SK-N-SH (cell line): ENCODE results near the gene CFAP299. TPM values are rescaled to one million over a fixed set of nuclear protein-coding genes. Genes with fewer than 3 reads are reported as not detected.

ENCODE experiments used
- CTCF ChIA-PET: fragments of 300-600, 350-600 bp; formaldehyde crosslinking; extraction: SDS; loops from one replicate; lab custom pipeline; 2021; lab: Yijun Ruan, JAX
- POLR2A ChIA-PET: fragments of 350-600 bp; sonication (Branson Sonifier 250); formaldehyde crosslinking; extraction: SDS; loops from one replicate; lab custom pipeline; 2020; ENCODE audit warnings: antibody characterized with exemption, inconsistent platforms; lab: Yijun Ruan, JAX
- DNase-seq: peaks from one replicate; pipeline ENCODE4 v3.0.0; 2012
- H2AFZ ChIP-seq: fragments of 200-600 bp; sonication (generic); 2 replicates; pipeline ENCODE4 v1.8.1; 2016; ENCODE audit warnings: antibody characterized with exemption, mild to moderate bottlenecking, low read depth
- H3F3A ChIP-seq: fragments of 200-600 bp; sonication (generic); replicated peaks from 2 replicates; pipeline ENCODE3; 2016; ENCODE audit warnings: antibody characterized with exemption, mild to moderate bottlenecking; ENCODE audit not compliant: insufficient read depth
- H3K27ac ChIP-seq, 2 experiments: fragments of 200-500 bp in 1 of 2; fragments of 200-600 bp in 1 of 2; sonication (Bioruptor generic) in 1 of 2; sonication (generic), shearing (Covaris generic) in 1 of 2; 2 replicates each; pipeline versions ENCODE4 v1.5.1 to v1.6.1; 2014 to 2016; ENCODE audit warnings: low read depth in 2 of 2, inconsistent platforms in 1 of 2, low read length in 1 of 2, mild to moderate bottlenecking in 1 of 2, mixed read lengths in 1 of 2
- H3K27me3 ChIP-seq: fragments of 200-600 bp; sonication (generic), shearing (Covaris generic); 2 replicates; pipeline ENCODE4 v1.6.1; 2016; ENCODE audit warnings: mixed run types; ENCODE audit not compliant: insufficient read depth
- H3K36me3 ChIP-seq, 2 experiments: fragments of 200-500 bp in 1 of 2; fragments of 200-600 bp in 1 of 2; sonication (Bioruptor generic) in 1 of 2; sonication (generic) in 1 of 2; replicated peaks in 1 of 2; 2 replicates each; pipeline versions ENCODE3 to v1.5.1; 2014 to 2016; ENCODE audit warnings: low read length in 1 of 2, mild to moderate bottlenecking in 1 of 2; ENCODE audit not compliant: insufficient read depth in 2 of 2, control insufficient read depth in 1 of 2
- H3K4me1 ChIP-seq, 2 experiments: fragments of 200-500 bp in 1 of 2; fragments of 200-600 bp in 1 of 2; sonication (Bioruptor generic) in 1 of 2; sonication (generic), shearing (Covaris generic) in 1 of 2; 2 replicates each; pipeline versions ENCODE4 v1.5.1 to v1.6.1; 2014 to 2016; ENCODE audit warnings: low read depth in 1 of 2, low read length in 1 of 2, mixed run types in 1 of 2; ENCODE audit not compliant: insufficient read depth in 2 of 2, control insufficient read depth in 1 of 2
- H3K4me2 ChIP-seq: fragments of 200-600 bp; sonication (generic), shearing (Covaris generic); 2 replicates; pipeline ENCODE4 v1.6.1; 2017; ENCODE audit warnings: mixed run types
- H3K4me3 ChIP-seq, 2 experiments: fragments of 200-500 bp in 1 of 2; fragments of 200-600 bp in 1 of 2; sonication (Bioruptor generic) in 1 of 2; sonication (generic), shearing (Covaris generic) in 1 of 2; 2 replicates each; pipeline versions ENCODE4 v1.5.1 to v1.8.1; 2014 to 2016; ENCODE audit warnings: low read depth in 2 of 2, inconsistent platforms in 1 of 2, low read length in 1 of 2, mild to moderate bottlenecking in 1 of 2, mixed read lengths in 1 of 2, moderate library complexity in 1 of 2
- H3K79me2 ChIP-seq: fragments of 200-600 bp; sonication (generic); 2 replicates; pipeline ENCODE4 v1.8.1; 2017; ENCODE audit warnings: mild to moderate bottlenecking; ENCODE audit not compliant: insufficient read depth
- H3K9ac ChIP-seq: fragments of 200-600 bp; sonication (generic); 2 replicates; pipeline ENCODE4 v1.6.1; 2017; ENCODE audit warnings: mixed run types
- H3K9me2 ChIP-seq: fragments of 200-600 bp; sonication (generic); 2 replicates; pipeline ENCODE4 v1.6.1; 2017; ENCODE audit warnings: mixed run types
- H3K9me3 ChIP-seq: fragments of 200-600 bp; sonication (generic); 2 replicates; pipeline ENCODE4 v1.6.1; 2017; ENCODE audit warnings: mixed run types, mild to moderate bottlenecking, moderate library complexity
- H4K20me1 ChIP-seq: fragments of 200-600 bp; sonication (generic); 2 replicates; pipeline ENCODE4 v1.6.1; 2017; ENCODE audit warnings: mild to moderate bottlenecking, mixed run types; ENCODE audit not compliant: insufficient read depth
- ELF1 ChIP-seq: IDR thresholded peaks from 2 replicates; pipeline ENCODE4 v1.4.0; 2012
- EZH2phosphoT487 ChIP-seq: fragments of 200-600 bp; sonication (generic); IDR thresholded peaks from 2 replicates; pipeline ENCODE4 v1.6.1; 2017; ENCODE audit warnings: low read depth, mixed run types, mild to moderate bottlenecking, antibody characterized with exemption, moderate library complexity, borderline replicate concordance
- FOXM1 ChIP-seq: IDR thresholded peaks from 2 replicates; pipeline ENCODE4 v1.4.0; 2012; ENCODE audit warnings: low read depth, mild to moderate bottlenecking
- GABPA ChIP-seq: IDR thresholded peaks from 2 replicates; pipeline ENCODE4 v1.4.0; 2012; ENCODE audit warnings: low read depth, mild to moderate bottlenecking
- GATA2 ChIP-seq: sonication (generic); formaldehyde crosslinking; IDR thresholded peaks from 2 replicates; pipeline ENCODE4 v1.5.0; 2020; ENCODE audit warnings: mild to moderate bottlenecking, missing genetic modification reagents
- JUND ChIP-seq: IDR thresholded peaks from 2 replicates; pipeline ENCODE4 v1.4.0; 2012
- NRF1 ChIP-seq: IDR thresholded peaks from 2 replicates; pipeline ENCODE4 v1.6.1; 2012; ENCODE audit warnings: low read depth, mild to moderate bottlenecking, low read length
- RCOR1 ChIP-seq: fragments of 150-350 bp; IDR thresholded peaks from 2 replicates; pipeline ENCODE4 v1.6.1; 2017; ENCODE audit warnings: antibody characterized with exemption, low read length
- RFX5 ChIP-seq: IDR thresholded peaks from 2 replicates; pipeline ENCODE4 v1.6.1; 2012; ENCODE audit warnings: mild to moderate bottlenecking, improper control_type of control experiment, low read length
- RXRA ChIP-seq: IDR thresholded peaks from 2 replicates; pipeline ENCODE4 v1.4.0; 2012; ENCODE audit warnings: low read depth, mild to moderate bottlenecking, borderline replicate concordance
- TCF12 ChIP-seq: IDR thresholded peaks from 2 replicates; pipeline ENCODE4 v1.4.0; 2012
- YY1 ChIP-seq: IDR thresholded peaks from 2 replicates; pipeline ENCODE4 v1.4.0; 2012; ENCODE audit warnings: low read depth, mild to moderate bottlenecking
- WGBS: methylation state at CpG from one replicate; pipeline ENCODE4 v1.1.6; 2017; ENCODE audit warnings: low lambda C conversion rate; 5-methylcytosine and 5-hydroxymethylcytosine counted together
- polyA plus RNA-seq, 3 experiments: library from polyadenylated mRNA; depleted of rRNA; stranded (reverse); fragments of >200 nt; gene quantifications; 2 replicates each; pipeline ENCODE4 v1.2.3, GENCODE V29; 2012
- TF ChIP-seq, protein P1 (sequence below): IDR thresholded peaks from 2 replicates; pipeline ENCODE4 v1.4.0; 2012; ENCODE audit warnings: low read depth, borderline replicate concordance
- TF ChIP-seq, protein P2 (sequence below): IDR thresholded peaks from 2 replicates; pipeline ENCODE4; 2012
- TF ChIP-seq, protein P3 (sequence below): IDR thresholded peaks from 2 replicates; pipeline ENCODE4 v1.6.1; 2012; ENCODE audit warnings: mild to moderate bottlenecking, low read depth, low read length, moderate library complexity
- TF ChIP-seq, protein P4 (sequence below): IDR thresholded peaks from 2 replicates; pipeline ENCODE4 v1.4.0; 2012; ENCODE audit warnings: low read depth, borderline replicate concordance
- TF ChIP-seq, protein P5 (sequence below): fragments of 200-600 bp; sonication (generic); IDR thresholded peaks from 2 replicates; pipeline ENCODE4 v1.6.1; 2017; ENCODE audit warnings: antibody characterized with exemption, mild to moderate bottlenecking, moderate library complexity

The CFAP299 gene
- polyA plus RNA-seq, 1 of the 3 experiments (the other 2 are of a cell fraction), result 1.2 TPM

DNA sequence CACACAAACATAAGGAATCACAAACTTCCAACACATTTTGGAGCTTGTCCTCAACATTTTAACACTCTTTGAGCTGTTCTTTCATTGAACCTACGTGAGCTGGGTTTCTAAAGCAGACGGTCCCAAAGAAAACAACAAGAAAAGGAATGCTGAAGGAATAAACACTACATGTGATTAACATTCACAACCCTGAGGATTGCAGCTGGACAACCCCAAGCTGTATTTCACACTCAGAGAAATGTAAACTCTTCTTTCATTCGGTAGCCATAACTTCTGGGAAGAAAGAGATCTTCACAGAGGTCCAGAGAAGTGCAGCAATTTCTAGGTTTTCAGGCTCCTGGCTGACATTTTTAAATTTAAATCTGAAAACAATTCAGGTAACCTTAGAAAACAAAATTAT, 130.2 kb downstream of the CFAP299 start:
- H3K79me2 ChIP-seq, result no peaks in the 10 kb centered on the region
- no peaks in the 10 kb centered on the region for H3K4me1 ChIP-seq
- POLR2A ChIA-PET, result no interaction called here
- H3F3A ChIP-seq, result no peaks in the 10 kb centered on the region
- TF ChIP-seq, protein P1, sequence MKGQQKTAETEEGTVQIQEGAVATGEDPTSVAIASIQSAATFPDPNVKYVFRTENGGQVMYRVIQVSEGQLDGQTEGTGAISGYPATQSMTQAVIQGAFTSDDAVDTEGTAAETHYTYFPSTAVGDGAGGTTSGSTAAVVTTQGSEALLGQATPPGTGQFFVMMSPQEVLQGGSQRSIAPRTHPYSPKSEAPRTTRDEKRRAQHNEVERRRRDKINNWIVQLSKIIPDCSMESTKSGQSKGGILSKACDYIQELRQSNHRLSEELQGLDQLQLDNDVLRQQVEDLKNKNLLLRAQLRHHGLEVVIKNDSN, result no peak
- no peak for TF ChIP-seq GATA2 (CRISPR knock-in tag)
- TF ChIP-seq, protein P2, sequence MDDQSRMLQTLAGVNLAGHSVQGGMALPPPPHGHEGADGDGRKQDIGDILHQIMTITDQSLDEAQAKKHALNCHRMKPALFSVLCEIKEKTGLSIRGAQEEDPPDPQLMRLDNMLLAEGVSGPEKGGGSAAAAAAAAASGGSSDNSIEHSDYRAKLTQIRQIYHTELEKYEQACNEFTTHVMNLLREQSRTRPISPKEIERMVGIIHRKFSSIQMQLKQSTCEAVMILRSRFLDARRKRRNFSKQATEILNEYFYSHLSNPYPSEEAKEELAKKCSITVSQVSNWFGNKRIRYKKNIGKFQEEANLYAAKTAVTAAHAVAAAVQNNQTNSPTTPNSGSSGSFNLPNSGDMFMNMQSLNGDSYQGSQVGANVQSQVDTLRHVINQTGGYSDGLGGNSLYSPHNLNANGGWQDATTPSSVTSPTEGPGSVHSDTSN, result no peak
- TF ChIP-seq, all 33 proteins: peak for 0
- no peak overlapping the region for H3K4me2 ChIP-seq
- no peak overlapping the region for H3K9ac ChIP-seq
- no peaks in the 10 kb centered on the region for H4K20me1 ChIP-seq
- H3K9me2 ChIP-seq, result no peaks in the 10 kb centered on the region
- H2AFZ ChIP-seq, result no peak overlapping the region
- no peak overlapping the region for H3K27ac ChIP-seq
- no peaks in the 10 kb centered on the region for H3K9me3 ChIP-seq
- 66% methylated on average over 3 of the region's 3 CpGs for WGBS
- CTCF ChIA-PET, result no interaction called here
- no peak overlapping the region for H3K4me3 ChIP-seq
- no peak for DNase-seq
- no peaks in the 10 kb centered on the region for H3K27me3 ChIP-seq
- no peaks in the 10 kb centered on the region for H3K36me3 ChIP-seq

DNA sequence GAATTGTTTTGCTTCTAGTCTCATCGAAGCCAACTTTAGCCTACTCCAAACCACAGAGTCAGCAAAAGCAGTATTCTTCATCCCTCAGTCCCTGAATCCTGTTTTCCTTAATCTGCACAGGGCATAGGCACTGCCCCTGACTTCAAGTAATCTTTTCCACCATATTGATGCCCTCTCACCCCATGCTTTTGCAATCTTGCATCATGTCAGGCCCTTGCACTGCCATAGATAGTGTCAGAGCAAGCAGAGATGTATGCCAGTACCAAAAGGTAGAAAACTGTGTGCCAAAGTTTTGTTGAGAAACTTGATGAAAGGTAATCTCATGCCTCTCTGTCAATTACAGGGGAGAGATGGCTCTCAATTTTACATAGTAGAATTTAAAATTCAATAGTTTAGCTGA, 131.1 kb downstream of the CFAP299 start:
- WGBS, result 11% methylated on average over 1 of the region's 1 CpG
- no peak overlapping the region for H3K4me2 ChIP-seq
- no peaks in the 10 kb centered on the region for H3K36me3 ChIP-seq
- no peaks in the 10 kb centered on the region for H3K9me3 ChIP-seq
- no peaks in the 10 kb centered on the region for H3K79me2 ChIP-seq
- CTCF ChIA-PET, result no interaction called here
- no peaks in the 10 kb centered on the region for H3K27me3 ChIP-seq
- no peaks in the 10 kb centered on the region for H3K9me2 ChIP-seq
- no peak overlapping the region for H2AFZ ChIP-seq
- POLR2A ChIA-PET, result no interaction called here
- H3K9ac ChIP-seq, result no peak overlapping the region
- no peak for DNase-seq
- TF ChIP-seq RCOR1, result no peak
- no peak for TF ChIP-seq FOXM1
- no peak for TF ChIP-seq ELF1
- TF ChIP-seq, protein P1, result no peak
- TF ChIP-seq, protein P3, sequence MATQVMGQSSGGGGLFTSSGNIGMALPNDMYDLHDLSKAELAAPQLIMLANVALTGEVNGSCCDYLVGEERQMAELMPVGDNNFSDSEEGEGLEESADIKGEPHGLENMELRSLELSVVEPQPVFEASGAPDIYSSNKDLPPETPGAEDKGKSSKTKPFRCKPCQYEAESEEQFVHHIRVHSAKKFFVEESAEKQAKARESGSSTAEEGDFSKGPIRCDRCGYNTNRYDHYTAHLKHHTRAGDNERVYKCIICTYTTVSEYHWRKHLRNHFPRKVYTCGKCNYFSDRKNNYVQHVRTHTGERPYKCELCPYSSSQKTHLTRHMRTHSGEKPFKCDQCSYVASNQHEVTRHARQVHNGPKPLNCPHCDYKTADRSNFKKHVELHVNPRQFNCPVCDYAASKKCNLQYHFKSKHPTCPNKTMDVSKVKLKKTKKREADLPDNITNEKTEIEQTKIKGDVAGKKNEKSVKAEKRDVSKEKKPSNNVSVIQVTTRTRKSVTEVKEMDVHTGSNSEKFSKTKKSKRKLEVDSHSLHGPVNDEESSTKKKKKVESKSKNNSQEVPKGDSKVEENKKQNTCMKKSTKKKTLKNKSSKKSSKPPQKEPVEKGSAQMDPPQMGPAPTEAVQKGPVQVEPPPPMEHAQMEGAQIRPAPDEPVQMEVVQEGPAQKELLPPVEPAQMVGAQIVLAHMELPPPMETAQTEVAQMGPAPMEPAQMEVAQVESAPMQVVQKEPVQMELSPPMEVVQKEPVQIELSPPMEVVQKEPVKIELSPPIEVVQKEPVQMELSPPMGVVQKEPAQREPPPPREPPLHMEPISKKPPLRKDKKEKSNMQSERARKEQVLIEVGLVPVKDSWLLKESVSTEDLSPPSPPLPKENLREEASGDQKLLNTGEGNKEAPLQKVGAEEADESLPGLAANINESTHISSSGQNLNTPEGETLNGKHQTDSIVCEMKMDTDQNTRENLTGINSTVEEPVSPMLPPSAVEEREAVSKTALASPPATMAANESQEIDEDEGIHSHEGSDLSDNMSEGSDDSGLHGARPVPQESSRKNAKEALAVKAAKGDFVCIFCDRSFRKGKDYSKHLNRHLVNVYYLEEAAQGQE, result no peak
- no peak for TF ChIP-seq EZH2phosphoT487
- TF ChIP-seq TCF12, result no peak
- TF ChIP-seq RFX5, result no peak
- TF ChIP-seq, protein P4, sequence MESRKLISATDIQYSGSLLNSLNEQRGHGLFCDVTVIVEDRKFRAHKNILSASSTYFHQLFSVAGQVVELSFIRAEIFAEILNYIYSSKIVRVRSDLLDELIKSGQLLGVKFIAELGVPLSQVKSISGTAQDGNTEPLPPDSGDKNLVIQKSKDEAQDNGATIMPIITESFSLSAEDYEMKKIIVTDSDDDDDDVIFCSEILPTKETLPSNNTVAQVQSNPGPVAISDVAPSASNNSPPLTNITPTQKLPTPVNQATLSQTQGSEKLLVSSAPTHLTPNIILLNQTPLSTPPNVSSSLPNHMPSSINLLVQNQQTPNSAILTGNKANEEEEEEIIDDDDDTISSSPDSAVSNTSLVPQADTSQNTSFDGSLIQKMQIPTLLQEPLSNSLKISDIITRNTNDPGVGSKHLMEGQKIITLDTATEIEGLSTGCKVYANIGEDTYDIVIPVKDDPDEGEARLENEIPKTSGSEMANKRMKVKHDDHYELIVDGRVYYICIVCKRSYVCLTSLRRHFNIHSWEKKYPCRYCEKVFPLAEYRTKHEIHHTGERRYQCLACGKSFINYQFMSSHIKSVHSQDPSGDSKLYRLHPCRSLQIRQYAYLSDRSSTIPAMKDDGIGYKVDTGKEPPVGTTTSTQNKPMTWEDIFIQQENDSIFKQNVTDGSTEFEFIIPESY, result no peak
- TF ChIP-seq JUND, result no peak
- TF ChIP-seq YY1, result no peak
- TF ChIP-seq RXRA, result no peak
- TF ChIP-seq, protein P5, sequence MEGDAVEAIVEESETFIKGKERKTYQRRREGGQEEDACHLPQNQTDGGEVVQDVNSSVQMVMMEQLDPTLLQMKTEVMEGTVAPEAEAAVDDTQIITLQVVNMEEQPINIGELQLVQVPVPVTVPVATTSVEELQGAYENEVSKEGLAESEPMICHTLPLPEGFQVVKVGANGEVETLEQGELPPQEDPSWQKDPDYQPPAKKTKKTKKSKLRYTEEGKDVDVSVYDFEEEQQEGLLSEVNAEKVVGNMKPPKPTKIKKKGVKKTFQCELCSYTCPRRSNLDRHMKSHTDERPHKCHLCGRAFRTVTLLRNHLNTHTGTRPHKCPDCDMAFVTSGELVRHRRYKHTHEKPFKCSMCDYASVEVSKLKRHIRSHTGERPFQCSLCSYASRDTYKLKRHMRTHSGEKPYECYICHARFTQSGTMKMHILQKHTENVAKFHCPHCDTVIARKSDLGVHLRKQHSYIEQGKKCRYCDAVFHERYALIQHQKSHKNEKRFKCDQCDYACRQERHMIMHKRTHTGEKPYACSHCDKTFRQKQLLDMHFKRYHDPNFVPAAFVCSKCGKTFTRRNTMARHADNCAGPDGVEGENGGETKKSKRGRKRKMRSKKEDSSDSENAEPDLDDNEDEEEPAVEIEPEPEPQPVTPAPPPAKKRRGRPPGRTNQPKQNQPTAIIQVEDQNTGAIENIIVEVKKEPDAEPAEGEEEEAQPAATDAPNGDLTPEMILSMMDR, result no peak
- no peak for TF ChIP-seq GABPA
- no peak for TF ChIP-seq NRF1
- no peak overlapping the region for H3K4me3 ChIP-seq
- no peaks in the 10 kb centered on the region for H3F3A ChIP-seq
- H3K27ac ChIP-seq, result no peak overlapping the region
- no peaks in the 10 kb centered on the region; a peak in 1 of 4 replicates for H3K4me1 ChIP-seq
- H4K20me1 ChIP-seq, result no peaks in the 10 kb centered on the region
